Transverse colon (tissue), 4 donors: ENCODE measurements around the gene DLK2. TPM values are rescaled to one million over a fixed set of nuclear protein-coding genes. Genes with fewer than 3 reads are reported as not detected.

Source experiments
- DNase-seq: peaks from one replicate; pipeline ENCODE4 v3.0.0-alpha.2; 2019
- H3K27ac ChIP-seq, 4 donors: fragments of 200-600 bp; sonication (generic); 2 replicates each; pipeline ENCODE4 v1.5.1; 2016 to 2018; ENCODE audit warnings: inconsistent platforms in 4 of 4
- H3K27me3 ChIP-seq: fragments of 200-600 bp; sonication (generic); 2 replicates; pipeline ENCODE4 v1.5.1; 2017; ENCODE audit warnings: inconsistent platforms
- H3K36me3 ChIP-seq, 4 donors: fragments of 200-600 bp; sonication (generic); 2 replicates each; pipeline ENCODE4 v1.5.1; 2017 to 2019; ENCODE audit warnings: inconsistent platforms in 4 of 4
- H3K4me1 ChIP-seq, 4 donors: fragments of 200-600 bp; sonication (generic); 2 replicates each; pipeline ENCODE4 v1.5.1; 2017 to 2020; ENCODE audit warnings: inconsistent platforms in 4 of 4
- H3K4me3 ChIP-seq, 4 donors: fragments of 200-600 bp; sonication (generic); 1 replicate in 1 of 4; 2 replicates in 3 of 4; pipeline versions ENCODE4 v1.5.1 to v1.6.1; 2017 to 2019; ENCODE audit warnings: inconsistent platforms in 4 of 4
- H3K9me3 ChIP-seq, 2 donors: fragments of 200-600 bp; sonication (generic); 2 replicates each; pipeline ENCODE4 v1.5.1; 2017 to 2019; ENCODE audit warnings: inconsistent platforms in 2 of 2
- CTCF ChIP-seq, 5 experiments: fragments of 200-600 bp in 3 of 5; fragments of 450-650 bp in 2 of 5; sonication (generic) in 3 of 5; IDR thresholded peaks; 1 replicate in 2 of 5; 2 replicates in 3 of 5; pipeline ENCODE4 v1.5.1; 2016 to 2017; ENCODE audit warnings: antibody characterized with exemption in 5 of 5, inconsistent platforms in 3 of 5, mild to moderate bottlenecking in 2 of 5, moderate library complexity in 1 of 5
- EP300 ChIP-seq: sonication (generic); formaldehyde crosslinking; IDR thresholded peaks from one replicate; pipeline ENCODE4 v1.6.1; 2017; ENCODE audit warnings: antibody characterized with exemption, low read depth
- POLR2A ChIP-seq: fragments of 450-650 bp; IDR thresholded peaks from one replicate; pipeline ENCODE4 v1.6.1; 2016; ENCODE audit warnings: antibody characterized with exemption, mild to moderate bottlenecking, moderate library complexity
- POLR2AphosphoS5 ChIP-seq, 3 donors: sonication (generic); formaldehyde crosslinking; IDR thresholded peaks; one replicate each; pipeline ENCODE4 v1.6.1; 2016; ENCODE audit warnings: antibody characterized with exemption in 3 of 3
- WGBS, 2 donors: methylation state at CpG; one replicate each; pipeline ENCODE4 v1.1.5; 2018; ENCODE audit warnings: low coverage in 1 of 2; 5-methylcytosine and 5-hydroxymethylcytosine counted together
- in situ Hi-C, 4 donors: fragments of 200-750 bp; cut with MboI; loops; one replicate each; pipeline versions ENCODE4 v1.15.0 to v1.15.1; 2017; ENCODE audit warnings: low sequenced_read_pairs in 3 of 4, low pct_ligation_motif_present in 1 of 4, low pct_unique_long_range_greater_than_20kb in 1 of 4
- intact Hi-C: fragments of 100-400 bp; cut with DNase I; formaldehyde crosslinking; loops from one replicate; pipeline ENCODE4 v1.15.1; 2023; ENCODE audit warnings: low total_unique reads
- total RNA-seq, 4 donors: library from RNA; depleted of rRNA; stranded (reverse); fragments of >200 nt; gene quantifications; one replicate each; pipeline ENCODE4 v1.1.0, GENCODE V29; 2016

Gene DLK2
- total RNA-seq, 4 donors from 2014 or later = 0.95 to 1.1 TPM; not detected in 2

GRCh38 chr6:43472515-43472914, 17.2 kb upstream of the DLK2 start:
- no peak overlapping the region for H3K4me3 ChIP-seq
- H3K27me3 ChIP-seq = peaks cover 5% of the 10 kb centered on the region
- in situ Hi-C loops = no loop called here
- no peaks in the 10 kb centered on the region for H3K9me3 ChIP-seq
- no peak for DNase-seq
- H3K27ac ChIP-seq = no peak overlapping the region
- H3K4me1 ChIP-seq = peaks cover 0 to 6% (median 2%) of the 10 kb centered on the region in 4 donors
- intact Hi-C loops = no loop called here
- no peak for TF ChIP-seq POLR2A
- no peak for TF ChIP-seq POLR2AphosphoS5 (IDR thresholded peaks at IDR 0.05)
- no peak for TF ChIP-seq CTCF (IDR thresholded peaks at IDR 0.05)
- TF ChIP-seq EP300 = no peak
- WGBS, 2 donors = 96 to 100% methylated on average over 2 to 4 of the region's 4 CpGs
- H3K36me3 ChIP-seq = no peaks in the 10 kb centered on the region

- no peaks in the 10 kb centered on the region for H3K36me3 ChIP-seq
- H3K27me3 ChIP-seq = peaks cover 8% of the 10 kb centered on the region
- no peak overlapping the region for H3K27ac ChIP-seq
- no peak for DNase-seq
- in situ Hi-C loops (no loop called here), intact Hi-C loops (no loop called here)
- 57% methylated on average over 1 of the region's 1 CpG; no CpG with 5 or more reads in 1 of the 2 donors for WGBS, 2 donors
- no peak for TF ChIP-seq POLR2A
- TF ChIP-seq POLR2AphosphoS5 (IDR thresholded peaks at IDR 0.05) = no peak
- no peak for TF ChIP-seq CTCF (IDR thresholded peaks at IDR 0.05)
- no peak for TF ChIP-seq EP300
- H3K4me3 ChIP-seq = no peak overlapping the region
- H3K9me3 ChIP-seq = no peaks in the 10 kb centered on the region
- H3K4me1 ChIP-seq = no peaks in the 10 kb centered on the region
Measured at GRCh38 chr6:43471399-43471798, 16.1 kb upstream of the DLK2 start.

GRCh38 chr6:43469947-43470346, 14.6 kb upstream of the DLK2 start:
- H3K9me3 ChIP-seq = no peaks in the 10 kb centered on the region
- H3K4me1 ChIP-seq = no peaks in the 10 kb centered on the region
- peaks cover 19% of the 10 kb centered on the region for H3K27me3 ChIP-seq
- H3K27ac ChIP-seq = no peak overlapping the region
- WGBS, 2 donors = 90% methylated on average over 7 of the region's 7 CpGs; no CpG with 5 or more reads in 1 of the 2 donors
- H3K4me3 ChIP-seq = no peak overlapping the region
- DNase-seq = no peak
- H3K36me3 ChIP-seq = no peaks in the 10 kb centered on the region
- in situ Hi-C loops = no loop called here
- intact Hi-C loops = no loop called here
- no peak for TF ChIP-seq CTCF (IDR thresholded peaks at IDR 0.05)
- no peak for TF ChIP-seq EP300
- TF ChIP-seq POLR2A = no peak

GRCh38 chr6:43468748-43469681, 13.7 kb upstream of the DLK2 start:
- intact Hi-C loops = no loop called here
- peaks cover 23% of the 10 kb centered on the region for H3K27me3 ChIP-seq
- no peaks in the 10 kb centered on the region for H3K9me3 ChIP-seq
- 83 to 100% methylated on average over 2 to 13 of the region's 13 CpGs for WGBS, 2 donors
- H3K36me3 ChIP-seq = no peaks in the 10 kb centered on the region
- H3K27ac ChIP-seq = no peak overlapping the region
- H3K4me1 ChIP-seq = no peaks in the 10 kb centered on the region
- in situ Hi-C loops = no loop called here
- H3K4me3 ChIP-seq = no peak overlapping the region
- no peak for DNase-seq
- TF ChIP-seq CTCF (IDR thresholded peaks at IDR 0.05) (no peak), POLR2A (no peak), POLR2AphosphoS5 (IDR thresholded peaks at IDR 0.05) (no peak), EP300 (no peak)
